Measurements from ENCODE around the gene TNFRSF14. TPM values are rescaled to one million over a fixed set of nuclear protein-coding genes. Genes with fewer than 3 reads are reported as not detected.
A peak's percentile ranks its signal among the peaks of the same experiment; 100 is the strongest.

Gene TNFRSF14
- total RNA-seq, 1 donor from 2014 or later, result 8.5 TPM

GRCh38 chr1:2535981-2536380 lies 20.2 kb upstream of the TNFRSF14 start:
- DNase-seq (ENCODE audit: extremely low spot score, unreplicated experiment), result no peak
- Mint-ChIP-seq H3K9me3 (no peaks in the 10 kb centered on the region), H3K27me3 (peaks cover 38% of the 10 kb centered on the region), H3K27ac (peak overlapping the region; percentile 51), H3K4me3 (peak overlapping the region; percentile 20), H3K4me1 (ENCODE audit: unreplicated experiment) (peaks cover 10% of the 10 kb centered on the region), H3K36me3 (no peaks in the 10 kb centered on the region)
- TF ChIP-seq, protein P1, sequence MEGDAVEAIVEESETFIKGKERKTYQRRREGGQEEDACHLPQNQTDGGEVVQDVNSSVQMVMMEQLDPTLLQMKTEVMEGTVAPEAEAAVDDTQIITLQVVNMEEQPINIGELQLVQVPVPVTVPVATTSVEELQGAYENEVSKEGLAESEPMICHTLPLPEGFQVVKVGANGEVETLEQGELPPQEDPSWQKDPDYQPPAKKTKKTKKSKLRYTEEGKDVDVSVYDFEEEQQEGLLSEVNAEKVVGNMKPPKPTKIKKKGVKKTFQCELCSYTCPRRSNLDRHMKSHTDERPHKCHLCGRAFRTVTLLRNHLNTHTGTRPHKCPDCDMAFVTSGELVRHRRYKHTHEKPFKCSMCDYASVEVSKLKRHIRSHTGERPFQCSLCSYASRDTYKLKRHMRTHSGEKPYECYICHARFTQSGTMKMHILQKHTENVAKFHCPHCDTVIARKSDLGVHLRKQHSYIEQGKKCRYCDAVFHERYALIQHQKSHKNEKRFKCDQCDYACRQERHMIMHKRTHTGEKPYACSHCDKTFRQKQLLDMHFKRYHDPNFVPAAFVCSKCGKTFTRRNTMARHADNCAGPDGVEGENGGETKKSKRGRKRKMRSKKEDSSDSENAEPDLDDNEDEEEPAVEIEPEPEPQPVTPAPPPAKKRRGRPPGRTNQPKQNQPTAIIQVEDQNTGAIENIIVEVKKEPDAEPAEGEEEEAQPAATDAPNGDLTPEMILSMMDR (conservative IDR thresholded peaks at IDR 0.05), result no peak

DNA sequence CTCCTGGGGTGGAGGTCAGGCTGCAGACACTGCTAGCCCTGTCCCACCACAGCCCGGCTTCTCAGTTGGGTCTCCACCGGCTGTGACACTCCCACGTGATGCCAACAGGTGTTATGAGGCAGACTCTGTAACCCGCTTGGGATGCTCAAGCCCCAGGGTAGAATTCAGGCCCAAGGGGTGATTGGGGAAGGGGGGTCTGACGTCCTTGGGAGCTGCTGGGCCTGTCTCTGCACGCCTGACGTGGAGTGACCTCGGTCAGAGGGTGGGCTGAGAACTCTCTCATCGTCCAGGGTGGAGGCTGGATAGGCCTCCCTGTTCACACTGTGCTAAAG lies 18.4 kb upstream of the TNFRSF14 start:
- Mint-ChIP-seq H3K4me1 (ENCODE audit: unreplicated experiment) (peaks cover 17% of the 10 kb centered on the region), H3K4me3 (no peak overlapping the region), H3K27me3 (peaks cover 27% of the 10 kb centered on the region), H3K27ac (no peak overlapping the region), H3K9me3 (no peaks in the 10 kb centered on the region), H3K36me3 (no peaks in the 10 kb centered on the region)
- TF ChIP-seq, protein P1 (conservative IDR thresholded peaks at IDR 0.05), result no peak
- DNase-seq (ENCODE audit: extremely low spot score, unreplicated experiment), result no peak

DNA sequence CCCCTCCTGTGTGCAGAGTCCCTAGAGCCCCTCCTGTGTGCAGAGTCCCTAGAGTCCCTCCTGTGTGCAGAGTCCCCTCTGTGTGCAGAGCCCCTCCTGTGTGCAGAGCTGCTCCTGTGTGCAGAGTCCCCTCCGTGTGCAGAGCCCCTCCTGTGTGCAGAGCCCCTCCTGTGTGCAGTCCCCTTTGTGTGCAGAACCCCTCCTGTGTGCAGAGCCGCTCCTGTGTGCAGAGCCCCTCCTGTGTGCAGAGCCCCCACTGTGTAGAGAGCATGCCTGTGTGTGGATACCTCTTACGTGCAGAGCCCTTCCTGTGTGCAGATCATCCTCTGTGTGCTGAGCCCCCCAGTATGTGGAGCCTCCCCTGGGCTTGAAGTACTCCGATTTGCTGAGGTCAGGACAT lies 17.8 kb upstream of the TNFRSF14 start:
- Mint-ChIP-seq H3K27ac (no peak overlapping the region), H3K4me3 (no peak overlapping the region), H3K4me1 (ENCODE audit: unreplicated experiment) (peaks cover 14% of the 10 kb centered on the region)

GRCh38 chr1:2538872-2539271 lies 17.3 kb upstream of the TNFRSF14 start:
- TF ChIP-seq, protein P1 (conservative IDR thresholded peaks at IDR 0.05), result no peak
- Mint-ChIP-seq H3K9me3 (no peaks in the 10 kb centered on the region), H3K27ac (no peak overlapping the region), H3K4me3 (no peak overlapping the region), H3K27me3 (peaks cover 17% of the 10 kb centered on the region), H3K4me1 (ENCODE audit: unreplicated experiment) (peaks cover 13% of the 10 kb centered on the region), H3K36me3 (no peaks in the 10 kb centered on the region)
- no peak for DNase-seq (ENCODE audit: extremely low spot score, unreplicated experiment)

More for the DNA sequence above, 17.8 kb upstream of the TNFRSF14 start:
- TF ChIP-seq, protein P1 (conservative IDR thresholded peaks at IDR 0.05), result no peak
- DNase-seq (ENCODE audit: extremely low spot score, unreplicated experiment), result no peak
- Mint-ChIP-seq H3K36me3 (no peaks in the 10 kb centered on the region), H3K27me3 (peaks cover 21% of the 10 kb centered on the region), H3K9me3 (no peaks in the 10 kb centered on the region)

DNA sequence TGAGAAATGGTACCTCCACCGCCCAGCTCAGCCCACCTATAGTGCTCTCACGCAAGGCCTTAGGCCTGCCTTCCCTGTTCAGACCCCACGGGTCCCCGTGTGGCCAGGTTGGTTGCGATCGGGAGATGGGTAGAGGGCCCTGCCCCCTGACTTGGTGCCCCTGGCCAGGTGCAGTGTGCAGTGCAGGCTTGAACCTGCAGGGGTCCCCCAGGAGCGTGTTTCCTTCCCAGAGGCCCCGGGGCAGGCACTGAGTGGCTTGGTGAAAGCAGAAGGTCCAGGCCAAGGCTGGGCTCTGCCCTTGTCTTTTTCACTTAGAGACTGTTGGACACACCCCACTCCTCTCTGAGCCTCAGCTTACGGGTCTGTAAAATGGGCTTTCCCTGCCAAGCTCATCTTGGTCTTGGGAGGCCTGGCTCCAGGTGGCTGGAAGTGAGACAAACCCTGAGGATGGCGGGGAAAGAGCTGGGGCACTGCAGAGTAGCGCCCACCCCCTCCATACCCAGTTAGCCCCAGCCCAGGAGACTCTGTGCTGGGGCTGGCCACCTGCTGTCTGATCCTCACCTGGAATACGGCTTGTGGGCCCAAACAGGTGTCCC lies 16.8 kb upstream of the TNFRSF14 start:
- peaks cover 14% of the 10 kb centered on the region for H3K27me3 Mint-ChIP-seq
- no peak overlapping the region for H3K4me3 Mint-ChIP-seq
- H3K9me3 Mint-ChIP-seq, result no peaks in the 10 kb centered on the region
- H3K27ac Mint-ChIP-seq, result no peak overlapping the region
- DNase-seq (ENCODE audit: extremely low spot score, unreplicated experiment), result no peak
- peaks cover 13% of the 10 kb centered on the region for H3K4me1 Mint-ChIP-seq (ENCODE audit: unreplicated experiment)
- H3K36me3 Mint-ChIP-seq, result no peaks in the 10 kb centered on the region
- TF ChIP-seq, protein P1 (conservative IDR thresholded peaks at IDR 0.05), result peak; percentile 65
